Measurements from ENCODE around the gene SLC7A4.
A peak's percentile ranks its signal among the peaks of the same experiment; 100 is the strongest.
"Not testable (repeated sequence)": the region's sequence is repeated elsewhere in the genome, so short reads cannot be mapped to it uniquely, and the experiment has no call there.

The SLC7A4 gene

DNA sequence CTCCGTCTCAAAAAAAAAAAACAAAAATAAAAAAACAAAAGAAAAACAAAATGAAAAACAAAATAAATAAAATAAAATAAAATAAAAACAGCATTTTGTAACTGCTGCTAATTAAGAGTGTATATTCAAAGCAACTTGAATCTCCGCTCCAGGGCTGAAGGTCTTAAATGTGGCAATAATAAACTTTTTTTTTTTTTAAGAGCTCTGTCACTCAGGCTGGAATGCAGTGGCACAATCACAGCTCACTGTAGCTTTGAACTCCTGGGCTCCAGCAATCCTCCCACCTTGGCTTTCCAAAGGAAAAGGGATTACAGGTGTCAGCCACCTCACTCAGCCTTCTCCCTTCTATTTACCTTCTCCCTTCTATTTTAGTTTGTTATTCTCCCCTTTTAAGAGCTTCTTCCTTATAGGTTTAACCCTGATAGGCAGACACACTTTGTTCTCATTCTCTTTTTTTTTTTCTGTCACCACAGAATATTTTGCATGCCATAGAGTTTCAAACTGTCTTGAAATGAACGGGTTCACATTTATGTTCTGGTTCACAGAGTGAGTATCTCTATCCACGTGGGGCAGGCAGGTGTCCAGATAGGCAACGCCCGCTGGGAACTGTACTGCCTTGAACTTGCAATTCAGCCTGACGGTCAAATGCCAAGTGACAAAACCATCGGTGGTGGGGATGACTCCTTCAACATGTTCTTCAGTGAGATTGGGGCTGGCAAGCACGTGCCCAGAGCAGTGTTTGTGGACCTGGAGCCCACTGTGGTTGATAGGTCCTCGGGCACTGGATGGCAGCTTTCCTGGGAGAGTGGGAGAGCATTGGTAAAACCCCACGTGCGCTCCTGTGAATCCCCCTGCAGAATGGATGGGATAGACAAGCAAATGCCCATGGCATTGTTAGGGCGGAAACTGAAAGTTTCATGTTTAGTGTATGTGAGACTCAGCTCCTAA is 32.8 kb upstream of the SLC7A4 start:
- no peak for DNase-seq

GRCh38 chr22:21064425-21064824 is 32.1 kb upstream of the SLC7A4 start:
- DNase-seq, result not testable (repeated sequence)

DNA sequence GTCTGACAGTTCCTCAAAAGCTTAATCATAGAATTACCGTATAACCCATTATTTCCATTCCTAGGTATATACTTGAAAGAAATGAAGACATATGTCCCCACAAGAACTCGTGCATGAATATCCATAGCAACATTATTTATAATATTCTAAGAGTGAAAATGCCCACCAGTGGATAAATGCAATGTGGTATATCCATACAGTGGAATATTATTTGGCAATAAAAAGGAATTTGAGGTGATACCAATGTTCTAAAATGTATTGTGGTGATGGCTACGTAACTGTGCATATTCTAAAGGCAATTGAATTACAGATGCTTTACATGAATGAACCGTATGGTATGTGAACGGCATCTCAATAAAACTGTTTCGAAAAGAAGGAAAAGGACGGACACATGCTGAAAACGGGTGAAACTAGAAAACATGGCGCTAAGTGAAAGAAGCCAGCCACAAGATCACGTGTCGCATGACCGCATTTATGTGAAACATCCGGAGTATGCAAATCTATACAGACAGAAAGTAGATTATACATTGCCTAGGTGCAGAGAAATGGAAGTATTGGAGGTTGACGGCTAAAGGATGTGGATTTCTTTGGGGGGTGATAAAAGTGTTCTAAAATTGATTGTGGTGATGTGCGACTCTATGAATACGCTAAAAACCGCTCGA is 29.4 kb upstream of the SLC7A4 start:
- DNase-seq, result not testable (repeated sequence)

- DNase-seq, result not testable (repeated sequence)
These were observed 28.0 kb upstream of the SLC7A4 start for GRCh38 chr22:21060363-21060762.

GRCh38 chr22:21055880-21056319 is 23.5 kb upstream of the SLC7A4 start:
- DNase-seq, result no peak

DNA sequence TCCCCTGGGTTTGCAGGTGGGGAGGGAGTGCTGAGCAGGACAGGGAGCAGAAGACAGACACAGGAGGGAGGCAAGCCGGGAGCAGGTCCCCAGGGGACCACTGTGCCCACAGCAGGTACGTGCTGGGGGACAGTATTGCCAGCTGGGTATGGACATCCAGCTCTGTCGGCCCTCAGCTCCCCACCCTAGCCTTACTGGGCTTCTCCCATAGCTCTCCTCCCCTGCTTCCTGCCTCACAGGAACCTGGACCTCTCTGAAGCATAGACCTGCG is 23.1 kb upstream of the SLC7A4 start:
- DNase-seq, result no peak

DNA sequence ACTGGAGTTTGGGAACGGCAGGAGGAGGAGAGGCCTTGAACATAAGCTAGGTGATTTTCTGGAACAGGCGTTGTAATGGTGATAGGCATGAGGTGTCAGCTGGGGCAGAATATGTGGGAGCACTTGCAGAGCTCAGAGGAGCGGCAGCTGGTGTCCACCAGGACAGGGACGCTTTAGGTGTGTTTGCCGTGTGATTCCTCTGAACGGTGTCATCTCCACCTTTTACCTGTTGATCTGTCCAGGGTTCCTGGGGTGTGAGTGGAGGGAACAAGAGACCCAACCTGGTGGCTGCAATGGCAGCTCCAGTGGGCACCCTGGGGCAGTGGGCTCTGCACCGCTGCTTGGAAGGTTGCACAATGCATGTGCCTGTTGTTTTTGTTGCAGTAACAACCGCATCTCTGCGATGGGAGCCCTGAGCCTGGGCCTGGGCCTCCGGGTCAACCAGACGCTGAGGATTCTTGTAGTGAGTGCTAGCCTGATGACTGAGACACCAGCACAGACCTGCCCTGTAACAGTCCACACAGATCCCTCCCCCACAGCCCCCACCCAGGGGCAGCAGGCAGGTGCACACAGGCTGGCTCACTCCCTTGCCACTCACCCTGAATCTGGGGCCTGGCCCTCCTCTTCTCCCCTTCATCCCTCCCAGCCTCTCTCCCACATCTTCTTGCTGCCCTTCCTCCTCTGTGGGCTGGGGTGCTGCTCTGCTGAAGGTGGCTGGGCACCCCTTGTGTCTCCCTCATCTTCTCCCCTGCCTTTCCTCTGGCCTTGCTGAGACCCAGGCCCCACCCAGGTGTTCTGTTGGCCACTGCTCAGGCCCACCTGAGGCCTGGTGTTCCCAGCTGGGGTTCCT is 22.6 kb upstream of the SLC7A4 start:
- DNase-seq, result no peak

DNA sequence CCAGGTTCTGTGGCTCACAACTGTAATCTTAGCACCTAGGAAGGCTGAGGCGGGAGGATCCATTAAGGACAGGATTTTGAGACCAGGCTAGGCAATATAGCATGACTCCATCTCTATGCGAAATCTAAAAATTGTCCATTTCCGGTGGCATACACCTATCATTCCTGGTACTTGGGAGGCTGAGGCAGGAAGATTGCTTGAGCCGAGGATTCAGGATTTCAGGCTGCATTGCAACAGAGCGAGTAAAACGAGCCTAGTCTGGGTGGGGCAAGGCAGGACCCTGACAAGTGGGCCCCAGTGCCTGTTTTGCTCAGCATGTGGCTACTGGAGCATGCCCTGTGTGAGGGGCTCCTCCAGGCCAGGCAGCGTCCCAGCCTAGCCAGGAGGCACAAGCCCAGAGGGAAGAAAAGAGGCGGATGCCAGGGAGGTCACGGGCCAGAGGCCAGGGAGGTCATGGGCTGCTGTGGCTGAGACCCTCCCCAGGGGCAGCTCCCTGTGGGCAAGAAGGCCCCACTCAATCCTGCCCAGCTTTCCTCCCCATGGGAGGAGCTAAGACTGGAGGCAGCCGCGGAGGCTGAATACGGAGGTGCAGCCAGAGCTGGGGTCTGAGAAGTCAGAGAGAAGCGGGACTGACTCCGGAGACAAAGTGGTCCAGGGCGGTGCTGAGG is 21.8 kb upstream of the SLC7A4 start:
- DNase-seq, result no peak

DNA sequence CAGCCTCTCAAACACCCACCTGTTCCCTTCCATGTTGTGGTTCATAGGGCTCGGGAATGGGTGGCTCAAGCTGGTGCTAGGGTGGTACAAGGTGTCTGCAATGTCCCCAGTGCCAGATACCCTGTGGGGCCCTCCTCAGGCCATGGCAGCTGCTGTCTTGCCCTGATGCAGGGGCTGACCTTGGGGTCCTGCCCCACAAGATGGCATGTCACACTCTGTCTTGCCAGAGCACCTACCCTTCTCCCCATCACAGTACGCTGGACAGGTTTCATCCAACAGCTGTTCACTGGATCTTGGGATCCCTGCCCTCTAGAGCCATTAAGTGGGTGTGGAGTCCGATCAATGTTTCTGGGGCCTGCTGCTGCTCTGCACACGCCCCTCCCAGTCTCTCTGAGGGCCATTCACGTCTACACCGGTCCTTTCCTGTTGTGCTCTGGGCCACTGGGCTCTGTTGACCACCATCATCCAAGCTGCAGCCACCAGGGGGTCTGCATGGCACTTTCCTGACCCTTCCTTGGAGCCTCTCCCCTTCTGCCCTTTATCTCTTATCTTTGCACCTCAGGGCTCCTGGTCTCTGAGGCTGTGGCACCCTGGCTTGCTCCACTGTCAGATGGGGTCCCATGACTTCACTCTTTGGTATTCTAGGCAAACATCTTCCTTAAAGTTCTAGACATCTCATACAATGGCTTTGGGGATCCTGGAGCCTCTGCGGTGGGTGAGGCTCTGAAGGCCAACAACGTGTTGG is 20.5 kb upstream of the SLC7A4 start:
- DNase-seq, result no peak

DNA sequence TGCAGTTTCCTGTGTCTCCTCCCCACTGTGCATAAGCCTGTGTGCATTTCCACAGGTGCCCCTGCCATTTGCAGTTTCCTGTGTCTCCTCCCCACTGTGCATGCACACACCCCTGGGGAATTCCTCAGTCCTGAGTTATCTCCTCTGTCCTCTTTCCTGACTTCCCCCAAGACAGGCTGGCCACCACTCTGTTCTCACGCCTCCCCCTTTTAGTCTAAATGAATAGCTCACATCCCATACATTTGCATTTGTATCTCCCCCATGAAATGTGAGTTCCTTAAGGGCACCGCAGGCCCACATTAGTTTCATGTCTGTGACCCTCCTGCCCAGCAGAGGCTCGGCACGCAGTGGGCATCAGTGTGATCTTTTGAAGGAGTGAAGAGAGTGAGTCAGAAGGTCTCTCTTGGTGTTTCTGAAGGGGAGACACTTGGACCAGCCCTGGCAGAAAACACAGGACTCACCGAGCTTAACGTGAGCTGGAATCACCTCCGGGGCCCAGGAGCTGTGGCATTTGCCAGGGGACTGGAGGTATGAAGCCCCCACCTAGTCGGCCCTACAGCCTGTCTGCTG is 19.6 kb upstream of the SLC7A4 start:
- no peak for DNase-seq

DNA sequence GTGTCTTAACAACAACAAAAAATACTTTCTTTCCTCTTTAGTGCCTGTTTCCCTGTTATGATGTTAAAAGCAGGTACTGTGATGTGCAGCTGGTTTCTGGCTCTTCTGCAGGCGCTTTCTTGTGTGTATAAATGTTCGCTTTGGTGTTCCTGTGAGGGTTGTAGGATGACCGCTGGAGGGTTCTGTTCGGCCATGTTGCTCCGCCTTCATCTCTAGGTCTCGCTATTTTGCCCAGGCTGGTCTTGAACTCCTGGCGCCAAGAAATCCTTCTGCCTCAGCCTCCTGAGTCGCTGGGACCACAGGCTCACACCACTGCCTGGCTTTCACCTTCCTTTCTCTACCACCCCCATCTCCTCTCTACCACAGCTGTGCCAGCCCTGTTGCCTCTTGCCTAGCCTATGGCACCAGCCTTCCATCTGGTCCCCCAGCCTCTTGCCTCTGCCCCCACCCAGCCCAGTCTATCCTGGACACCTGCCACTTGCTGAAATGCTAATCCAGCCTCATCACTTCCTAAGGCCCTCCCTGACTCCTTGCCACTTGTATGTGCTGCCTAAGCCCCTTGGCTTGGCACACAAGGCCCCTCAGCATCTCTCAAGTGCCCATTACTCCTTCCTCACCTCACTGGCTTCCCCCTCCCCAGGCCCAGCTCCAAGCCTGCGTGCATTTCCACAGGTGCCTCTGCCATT is 18.9 kb upstream of the SLC7A4 start:
- DNase-seq, result no peak

- DNase-seq, result not testable (repeated sequence)
These were observed 16.6 kb upstream of the SLC7A4 start for GRCh38 chr22:21048965-21049364.

DNA sequence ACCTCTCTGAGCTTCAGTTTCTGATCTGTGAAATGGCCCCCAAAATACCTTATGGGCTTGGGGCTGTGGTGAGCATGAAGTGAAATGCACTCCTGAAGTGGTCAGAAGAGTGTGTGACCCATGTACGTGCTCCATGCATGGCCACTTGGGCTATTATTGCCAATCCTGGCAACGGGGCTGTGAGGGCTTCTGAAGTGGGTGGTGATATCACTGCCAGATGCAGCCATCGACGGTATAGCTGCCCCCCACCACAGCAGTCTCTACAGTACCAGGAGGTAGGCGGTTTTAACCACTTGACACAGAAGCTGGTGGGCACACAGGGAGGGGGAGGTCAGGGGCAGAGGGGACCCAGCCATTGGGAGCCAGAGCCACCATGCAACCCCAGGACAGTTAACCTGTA is 16.1 kb upstream of the SLC7A4 start:
- DNase-seq, result not testable (repeated sequence)

DNA sequence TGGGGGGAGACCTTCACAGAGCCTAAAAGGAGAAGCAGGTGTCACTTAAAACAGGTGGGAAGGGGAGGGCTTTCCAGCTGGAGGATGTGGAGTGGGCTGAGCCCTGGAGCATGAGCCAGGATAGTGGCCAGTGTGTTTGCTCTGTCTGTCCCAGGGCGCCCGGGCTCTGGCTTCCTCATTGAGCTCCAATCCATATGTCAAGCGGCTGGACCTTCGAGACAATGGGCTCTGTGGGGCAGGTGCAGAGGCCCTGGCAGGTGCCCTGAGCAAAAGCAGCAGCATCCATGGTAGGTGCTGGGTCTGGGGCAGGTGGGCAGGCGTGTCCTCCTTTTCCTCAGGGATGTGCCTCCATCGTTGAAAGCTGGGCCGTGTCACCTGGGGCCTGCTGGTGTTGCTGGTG is 15.4 kb upstream of the SLC7A4 start:
- DNase-seq, result no peak

DNA sequence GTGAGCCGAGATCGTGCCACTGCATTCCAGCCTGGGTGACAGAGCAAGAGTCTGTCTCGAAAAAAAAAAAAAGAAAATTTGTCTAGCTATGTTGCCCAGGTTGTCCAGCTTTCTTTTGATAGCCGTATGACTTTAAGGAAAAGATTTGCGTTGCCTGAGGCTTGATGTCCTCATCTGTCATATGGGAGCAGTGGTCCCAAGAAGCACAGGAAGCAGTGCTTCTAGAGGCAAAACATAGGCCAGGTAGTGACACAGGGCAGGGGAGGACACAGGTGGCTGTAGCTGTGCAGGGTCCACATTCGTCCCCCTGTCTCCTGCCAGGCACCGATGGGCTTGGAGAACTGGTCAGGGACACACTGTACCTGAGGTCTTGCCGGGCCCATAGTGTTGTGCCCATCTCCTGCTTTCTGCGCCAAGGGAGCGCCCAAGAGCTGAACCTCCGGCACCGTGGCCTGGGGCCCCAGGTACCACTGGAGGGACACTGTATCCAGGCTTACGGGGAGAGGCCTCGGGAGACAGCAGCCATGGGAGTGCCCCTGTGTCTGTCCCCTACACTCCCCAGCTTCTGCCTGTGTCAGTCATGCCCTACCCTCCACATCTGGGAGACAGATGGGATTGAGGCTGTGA is 14.8 kb upstream of the SLC7A4 start:
- no peak for DNase-seq

- peak; percentile 65 for DNase-seq
These were observed 13.4 kb upstream of the SLC7A4 start, which contains the start of gene LRRC74B for GRCh38 chr22:21045585-21046294. Gene LRRC74B (plus strand): TSS chr22:21045946. CDS start chr22:21045987, 41 bp downstream.

GRCh38 chr22:21044931-21045584 is 12.7 kb upstream of the SLC7A4 start:
- DNase-seq, result no peak

- DNase-seq, result no peak
These were observed 11.6 kb upstream of the SLC7A4 start for GRCh38 chr22:21043860-21044535.

All from activated naive CD4-positive, alpha-beta T cell treated with anti-CD3 and anti-CD28 coated beads, Interleukin-2, amount 50 U/mL, for 16 hours (primary cell).